Osteocyte (in vitro differentiated cells): Measurements from ENCODE around the gene COX6A1. TPM values are rescaled to one million over a fixed set of nuclear protein-coding genes. Genes with fewer than 3 reads are reported as not detected.
A peak's percentile ranks its signal among the peaks of the same experiment; 100 is the strongest.

ENCODE experiments used
- DNase-seq: peaks from one replicate; pipeline ENCODE4 v3.0.0; 2021; ENCODE audit warnings: mixed read lengths; ENCODE audit not compliant: unreplicated experiment; ENCODE audit errors: extremely low spot score
- H3K27ac Mint-ChIP-seq: one replicate; pipeline ENCODE4 v1.8.0; 2021; ENCODE audit warnings: mild to moderate bottlenecking, mixed read lengths; ENCODE audit not compliant: unreplicated experiment
- H3K27me3 Mint-ChIP-seq: one replicate; pipeline ENCODE4 v1.8.0; 2021; ENCODE audit warnings: mixed read lengths; ENCODE audit not compliant: unreplicated experiment
- H3K36me3 Mint-ChIP-seq: one replicate; pipeline ENCODE4 v1.8.0; 2021; ENCODE audit warnings: mixed read lengths; ENCODE audit not compliant: unreplicated experiment
- H3K4me1 Mint-ChIP-seq: one replicate; pipeline ENCODE4 v1.8.0; 2021; ENCODE audit warnings: mixed read lengths; ENCODE audit not compliant: unreplicated experiment
- H3K4me3 Mint-ChIP-seq: one replicate; pipeline ENCODE4 v1.8.0; 2021; ENCODE audit warnings: mild to moderate bottlenecking, moderate library complexity, mixed read lengths; ENCODE audit not compliant: unreplicated experiment
- H3K9me3 Mint-ChIP-seq: one replicate; pipeline ENCODE4 v1.8.0; 2021; ENCODE audit warnings: mixed read lengths; ENCODE audit not compliant: unreplicated experiment
- CTCF ChIP-seq: fragments of 200-600 bp; sonication (generic); IDR thresholded peaks from 2 replicates; pipeline ENCODE4 v1.5.0; 2021; ENCODE audit warnings: antibody characterized with exemption, mild to moderate bottlenecking, moderate library complexity
- total RNA-seq: library from RNA; stranded (reverse); gene quantifications from 2 replicates; pipeline ENCODE4 v1.2.1, GENCODE V29; 2021

COX6A1 gene
- total RNA-seq, 1 donor from 2014 or later: 307 TPM

GRCh38 chr12:120473807-120474615, 36.1 kb downstream of the COX6A1 start:
- H3K27me3 Mint-ChIP-seq: no peaks in the 10 kb centered on the region
- peak overlapping the region; percentile 59 for H3K27ac Mint-ChIP-seq
- H3K36me3 Mint-ChIP-seq: no peaks in the 10 kb centered on the region
- no peak overlapping the region for H3K4me3 Mint-ChIP-seq
- DNase-seq: no peak
- H3K9me3 Mint-ChIP-seq: no peaks in the 10 kb centered on the region
- peaks cover 28% of the 10 kb centered on the region for H3K4me1 Mint-ChIP-seq
- TF ChIP-seq CTCF: no peak

- TF ChIP-seq CTCF: no peak
- DNase-seq: no peak
- Mint-ChIP-seq H3K27me3 (no peaks in the 10 kb centered on the region), H3K27ac (peak overlapping the region; percentile 54), H3K9me3 (no peaks in the 10 kb centered on the region), H3K4me3 (no peak overlapping the region), H3K4me1 (peaks cover 28% of the 10 kb centered on the region), H3K36me3 (no peaks in the 10 kb centered on the region)
Observed at GRCh38 chr12:120474616-120474960, 36.7 kb downstream of the COX6A1 start.

- Mint-ChIP-seq H3K27ac (no peak overlapping the region), H3K27me3 (no peaks in the 10 kb centered on the region), H3K36me3 (no peaks in the 10 kb centered on the region), H3K4me3 (no peak overlapping the region), H3K4me1 (peaks cover 20% of the 10 kb centered on the region), H3K9me3 (no peaks in the 10 kb centered on the region)
- no peak for TF ChIP-seq CTCF
- DNase-seq: no peak
Observed at GRCh38 chr12:120475643-120476042, 37.7 kb downstream of the COX6A1 start.

GRCh38 chr12:120479458-120479857, 41.5 kb downstream of the COX6A1 start:
- Mint-ChIP-seq H3K36me3 (peaks cover 8% of the 10 kb centered on the region), H3K4me1 (peaks cover 5% of the 10 kb centered on the region), H3K9me3 (no peaks in the 10 kb centered on the region), H3K4me3 (no peak overlapping the region), H3K27ac (no peak overlapping the region), H3K27me3 (no peaks in the 10 kb centered on the region)
- TF ChIP-seq CTCF: no peak
- DNase-seq: no peak

- Mint-ChIP-seq H3K27ac (no peak overlapping the region), H3K9me3 (no peaks in the 10 kb centered on the region), H3K4me3 (no peak overlapping the region), H3K4me1 (no peaks in the 10 kb centered on the region), H3K27me3 (no peaks in the 10 kb centered on the region), H3K36me3 (peaks cover 8% of the 10 kb centered on the region)
- no peak for DNase-seq
- TF ChIP-seq CTCF: no peak
Observed at GRCh38 chr12:120480211-120480610, 42.3 kb downstream of the COX6A1 start.
